NT2/D1 (cell line): ENCODE measurements around the gene SMTNL1.

Experiments
- SUZ12 ChIP-seq: IDR thresholded peaks from 2 replicates; pipeline ENCODE4 v1.6.1; 2011; ENCODE audit not compliant: insufficient read length, insufficient read depth; ENCODE audit errors: extremely low read depth
- YY1 ChIP-seq: IDR thresholded peaks from 2 replicates; pipeline ENCODE4 v1.6.1; 2011; ENCODE audit not compliant: insufficient read length, insufficient read depth
- ZNF274 ChIP-seq: IDR thresholded peaks from 2 replicates; pipeline ENCODE4 v1.6.1; 2011; ENCODE audit warnings: mild to moderate bottlenecking, low read depth, low read length

GRCh38 chr11:57513452-57513795 is 24.0 kb upstream of the SMTNL1 start:
- TF ChIP-seq SUZ12 (no peak), ZNF274 (no peak), YY1 (no peak)
